Lower leg skin (tissue), 3 donors: ENCODE results near the gene MAP7.

Source experiments
- CTCF ChIP-seq, 3 donors: fragments of 450-650 bp; IDR thresholded peaks; one replicate each; pipeline ENCODE4 v1.5.1; 2016; ENCODE audit warnings: antibody characterized with exemption in 3 of 3, mild to moderate bottlenecking in 3 of 3, moderate library complexity in 2 of 3
- POLR2A ChIP-seq, 2 donors: fragments of 450-650 bp; IDR thresholded peaks; one replicate each; pipeline ENCODE4 v1.6.1; 2016 to 2017; ENCODE audit warnings: antibody characterized with exemption in 2 of 2, mild to moderate bottlenecking in 1 of 2, moderate library complexity in 1 of 2

GRCh38 chr6:136510782-136511181, 39.4 kb downstream of the MAP7 start:
- TF ChIP-seq CTCF (IDR thresholded peaks at IDR 0.05) (no peak), POLR2A (IDR thresholded peaks at IDR 0.05) (no peak)
